ENCODE data around the gene HS3ST3A1. TPM values are rescaled to one million over a fixed set of nuclear protein-coding genes. Genes with fewer than 3 reads are reported as not detected.

Gene HS3ST3A1
- total and polyA plus RNA-seq, 4 donors = 0.40 to 6.5 (median 2.5) TPM

DNA sequence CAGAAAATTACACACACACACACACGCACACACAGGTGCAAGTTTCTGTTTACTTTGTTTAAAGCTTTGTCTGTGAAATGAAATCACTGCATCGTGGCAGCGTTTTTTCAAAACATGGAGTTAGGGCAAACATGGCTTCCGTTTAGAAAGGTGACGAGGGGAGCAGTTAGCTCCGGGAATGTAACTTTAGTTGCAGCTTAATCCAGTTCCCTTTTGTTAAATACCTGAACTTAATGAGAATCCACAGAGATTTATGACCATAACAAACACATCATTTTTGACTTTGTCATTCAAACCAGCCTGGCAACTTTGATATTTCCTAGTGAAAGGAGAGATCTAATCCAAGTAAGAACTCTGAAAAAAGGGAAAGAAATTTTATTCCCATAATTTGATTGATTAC is 12.1 kb downstream of the HS3ST3A1 start:
- 52% methylated on average over 6 of the region's 6 CpGs for WGBS
- H3K36me3 ChIP-seq (ENCODE audit: control insufficient read depth in 4 of 4, insufficient read depth in 3 of 4, low read depth in 1 of 4, low read length in 3 of 4) = no peaks in the 10 kb centered on the region
- H3K27me3 ChIP-seq (ENCODE audit: control insufficient read depth in 4 of 4, insufficient read depth in 4 of 4, low read length in 3 of 4) = no peaks in the 10 kb centered on the region
- H3K4me3 ChIP-seq (ENCODE audit: low read depth in 1 of 3, low read length in 3 of 3) = no peak overlapping the region
- H3K9me3 ChIP-seq (ENCODE audit: control insufficient read depth in 4 of 4, low read length in 3 of 4) = no peaks in the 10 kb centered on the region
- H3K4me1 ChIP-seq (ENCODE audit: control insufficient read depth in 4 of 4, insufficient read depth in 4 of 4, low read length in 3 of 4) = no peaks in the 10 kb centered on the region
- no peak overlapping the region for H3K9ac ChIP-seq (ENCODE audit: low read depth in 1 of 2, low read length in 2 of 2)
- no peak for DNase-seq (ENCODE audit: low spot score)
- no peak for TF ChIP-seq TAF1 (conservative IDR thresholded peaks at IDR 0.05)
- TF ChIP-seq YY1 (IDR thresholded peaks at IDR 0.05) = no peak
- TF ChIP-seq GABPA (IDR thresholded peaks at IDR 0.05 in 1 of 2, conservative IDR thresholded peaks at IDR 0.05 in 1 of 2) = no peak
- TF ChIP-seq, protein P1, sequence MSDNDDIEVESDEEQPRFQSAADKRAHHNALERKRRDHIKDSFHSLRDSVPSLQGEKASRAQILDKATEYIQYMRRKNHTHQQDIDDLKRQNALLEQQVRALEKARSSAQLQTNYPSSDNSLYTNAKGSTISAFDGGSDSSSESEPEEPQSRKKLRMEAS (IDR thresholded peaks at IDR 0.05) = no peak
- no peak for TF ChIP-seq HNF4G (IDR thresholded peaks at IDR 0.05)
- TF ChIP-seq, protein P2, sequence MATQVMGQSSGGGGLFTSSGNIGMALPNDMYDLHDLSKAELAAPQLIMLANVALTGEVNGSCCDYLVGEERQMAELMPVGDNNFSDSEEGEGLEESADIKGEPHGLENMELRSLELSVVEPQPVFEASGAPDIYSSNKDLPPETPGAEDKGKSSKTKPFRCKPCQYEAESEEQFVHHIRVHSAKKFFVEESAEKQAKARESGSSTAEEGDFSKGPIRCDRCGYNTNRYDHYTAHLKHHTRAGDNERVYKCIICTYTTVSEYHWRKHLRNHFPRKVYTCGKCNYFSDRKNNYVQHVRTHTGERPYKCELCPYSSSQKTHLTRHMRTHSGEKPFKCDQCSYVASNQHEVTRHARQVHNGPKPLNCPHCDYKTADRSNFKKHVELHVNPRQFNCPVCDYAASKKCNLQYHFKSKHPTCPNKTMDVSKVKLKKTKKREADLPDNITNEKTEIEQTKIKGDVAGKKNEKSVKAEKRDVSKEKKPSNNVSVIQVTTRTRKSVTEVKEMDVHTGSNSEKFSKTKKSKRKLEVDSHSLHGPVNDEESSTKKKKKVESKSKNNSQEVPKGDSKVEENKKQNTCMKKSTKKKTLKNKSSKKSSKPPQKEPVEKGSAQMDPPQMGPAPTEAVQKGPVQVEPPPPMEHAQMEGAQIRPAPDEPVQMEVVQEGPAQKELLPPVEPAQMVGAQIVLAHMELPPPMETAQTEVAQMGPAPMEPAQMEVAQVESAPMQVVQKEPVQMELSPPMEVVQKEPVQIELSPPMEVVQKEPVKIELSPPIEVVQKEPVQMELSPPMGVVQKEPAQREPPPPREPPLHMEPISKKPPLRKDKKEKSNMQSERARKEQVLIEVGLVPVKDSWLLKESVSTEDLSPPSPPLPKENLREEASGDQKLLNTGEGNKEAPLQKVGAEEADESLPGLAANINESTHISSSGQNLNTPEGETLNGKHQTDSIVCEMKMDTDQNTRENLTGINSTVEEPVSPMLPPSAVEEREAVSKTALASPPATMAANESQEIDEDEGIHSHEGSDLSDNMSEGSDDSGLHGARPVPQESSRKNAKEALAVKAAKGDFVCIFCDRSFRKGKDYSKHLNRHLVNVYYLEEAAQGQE (IDR thresholded peaks at IDR 0.05) = no peak
- no peak for TF ChIP-seq EGR1 (IDR thresholded peaks at IDR 0.05; ENCODE audit: low read depth in 2 of 2)
- TF ChIP-seq NR2F2 (IDR thresholded peaks at IDR 0.05) = no peak
- TF ChIP-seq, protein P3, sequence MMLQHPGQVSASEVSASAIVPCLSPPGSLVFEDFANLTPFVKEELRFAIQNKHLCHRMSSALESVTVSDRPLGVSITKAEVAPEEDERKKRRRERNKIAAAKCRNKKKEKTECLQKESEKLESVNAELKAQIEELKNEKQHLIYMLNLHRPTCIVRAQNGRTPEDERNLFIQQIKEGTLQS (IDR thresholded peaks at IDR 0.05) = no peak
- TF ChIP-seq RXRA (IDR thresholded peaks at IDR 0.05) = no peak
- no peak for TF ChIP-seq JUND (IDR thresholded peaks at IDR 0.05)
- TF ChIP-seq, protein P4, sequence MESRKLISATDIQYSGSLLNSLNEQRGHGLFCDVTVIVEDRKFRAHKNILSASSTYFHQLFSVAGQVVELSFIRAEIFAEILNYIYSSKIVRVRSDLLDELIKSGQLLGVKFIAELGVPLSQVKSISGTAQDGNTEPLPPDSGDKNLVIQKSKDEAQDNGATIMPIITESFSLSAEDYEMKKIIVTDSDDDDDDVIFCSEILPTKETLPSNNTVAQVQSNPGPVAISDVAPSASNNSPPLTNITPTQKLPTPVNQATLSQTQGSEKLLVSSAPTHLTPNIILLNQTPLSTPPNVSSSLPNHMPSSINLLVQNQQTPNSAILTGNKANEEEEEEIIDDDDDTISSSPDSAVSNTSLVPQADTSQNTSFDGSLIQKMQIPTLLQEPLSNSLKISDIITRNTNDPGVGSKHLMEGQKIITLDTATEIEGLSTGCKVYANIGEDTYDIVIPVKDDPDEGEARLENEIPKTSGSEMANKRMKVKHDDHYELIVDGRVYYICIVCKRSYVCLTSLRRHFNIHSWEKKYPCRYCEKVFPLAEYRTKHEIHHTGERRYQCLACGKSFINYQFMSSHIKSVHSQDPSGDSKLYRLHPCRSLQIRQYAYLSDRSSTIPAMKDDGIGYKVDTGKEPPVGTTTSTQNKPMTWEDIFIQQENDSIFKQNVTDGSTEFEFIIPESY (IDR thresholded peaks at IDR 0.05) = no peak
- TF ChIP-seq RAD21 (IDR thresholded peaks at IDR 0.05) = no peak
- no peak for TF ChIP-seq SP1 (IDR thresholded peaks at IDR 0.05)
- TF ChIP-seq FOXA2 (IDR thresholded peaks at IDR 0.05) = no peak
- no peak for TF ChIP-seq HNF4A (conservative IDR thresholded peaks at IDR 0.05)
- no peak for TF ChIP-seq FOXA1 (IDR thresholded peaks at IDR 0.05)
- TF ChIP-seq, protein P5, sequence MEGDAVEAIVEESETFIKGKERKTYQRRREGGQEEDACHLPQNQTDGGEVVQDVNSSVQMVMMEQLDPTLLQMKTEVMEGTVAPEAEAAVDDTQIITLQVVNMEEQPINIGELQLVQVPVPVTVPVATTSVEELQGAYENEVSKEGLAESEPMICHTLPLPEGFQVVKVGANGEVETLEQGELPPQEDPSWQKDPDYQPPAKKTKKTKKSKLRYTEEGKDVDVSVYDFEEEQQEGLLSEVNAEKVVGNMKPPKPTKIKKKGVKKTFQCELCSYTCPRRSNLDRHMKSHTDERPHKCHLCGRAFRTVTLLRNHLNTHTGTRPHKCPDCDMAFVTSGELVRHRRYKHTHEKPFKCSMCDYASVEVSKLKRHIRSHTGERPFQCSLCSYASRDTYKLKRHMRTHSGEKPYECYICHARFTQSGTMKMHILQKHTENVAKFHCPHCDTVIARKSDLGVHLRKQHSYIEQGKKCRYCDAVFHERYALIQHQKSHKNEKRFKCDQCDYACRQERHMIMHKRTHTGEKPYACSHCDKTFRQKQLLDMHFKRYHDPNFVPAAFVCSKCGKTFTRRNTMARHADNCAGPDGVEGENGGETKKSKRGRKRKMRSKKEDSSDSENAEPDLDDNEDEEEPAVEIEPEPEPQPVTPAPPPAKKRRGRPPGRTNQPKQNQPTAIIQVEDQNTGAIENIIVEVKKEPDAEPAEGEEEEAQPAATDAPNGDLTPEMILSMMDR (IDR thresholded peaks at IDR 0.05; ENCODE audit: low read depth, low read length, missing input control) = no peak
- no peak overlapping the region for H3K27ac ChIP-seq (ENCODE audit: low read depth in 1 of 2, low read length in 2 of 2)
